GM23248 (cell line): ENCODE data around the gene SNX5.

Experiments used
- EZH2 ChIP-seq: fragments of 200-600 bp; sonication (generic); IDR thresholded peaks from 2 replicates; pipeline ENCODE4 v1.6.1; 2018; ENCODE audit warnings: antibody characterized with exemption, mild to moderate bottlenecking; ENCODE audit not compliant: insufficient read depth, poor library complexity, severe bottlenecking
- EZH2phosphoT487 ChIP-seq: fragments of 200-600 bp; sonication (generic); IDR thresholded peaks from 2 replicates; pipeline ENCODE4 v1.6.1; 2018; ENCODE audit warnings: antibody characterized with exemption, moderate library complexity, mild to moderate bottlenecking, low read depth; ENCODE audit not compliant: insufficient read depth

GRCh38 chr20:17947474-17947815 lies 21.1 kb downstream of the SNX5 start:
- TF ChIP-seq EZH2 (no peak), EZH2phosphoT487 (no peak)
